Fibroblast of mammary gland (primary cell): ENCODE measurements around the gene GRIA4.

Experiments used
- DNase-seq: peaks from one replicate; pipeline ENCODE4 v3.0.0-alpha.2; 2010; ENCODE audit warnings: low read depth
- H3K4me3 ChIP-seq: 2 replicates; pipeline ENCODE4 v1.5.1; 2011; ENCODE audit warnings: low read depth, mild to moderate bottlenecking, low read length, moderate library complexity; ENCODE audit not compliant: control insufficient read depth
- CTCF ChIP-seq: conservative IDR thresholded peaks from 2 replicates; pipeline ENCODE4 v1.5.1; 2011; ENCODE audit warnings: low read depth, low read length, inconsistent platforms; ENCODE audit not compliant: control insufficient read depth, insufficient read depth

GRIA4 gene

GRCh38 chr11:105720096-105720495 is 110.2 kb downstream of the GRIA4 start:
- H3K4me3 ChIP-seq, result no peak overlapping the region
- DNase-seq, result no peak
- no peak for TF ChIP-seq CTCF

- TF ChIP-seq CTCF, result no peak
- no peak overlapping the region for H3K4me3 ChIP-seq
- no peak for DNase-seq
Observed at GRCh38 chr11:105723269-105723668, 113.4 kb downstream of the GRIA4 start.

GRCh38 chr11:105732611-105733010 is 122.7 kb downstream of the GRIA4 start:
- H3K4me3 ChIP-seq, result no peak overlapping the region
- no peak for DNase-seq
- TF ChIP-seq CTCF, result no peak

GRCh38 chr11:105734426-105734825 is 124.6 kb downstream of the GRIA4 start:
- H3K4me3 ChIP-seq, result no peak overlapping the region
- DNase-seq, result no peak
- TF ChIP-seq CTCF, result no peak

GRCh38 chr11:105738251-105738650 is 128.4 kb downstream of the GRIA4 start:
- DNase-seq, result no peak
- no peak for TF ChIP-seq CTCF
- no peak overlapping the region for H3K4me3 ChIP-seq

GRCh38 chr11:105738986-105739795 is 129.3 kb downstream of the GRIA4 start:
- no peak for DNase-seq
- no peak for TF ChIP-seq CTCF

More at GRCh38 chr11:105738986-105739795, 129.3 kb downstream of the GRIA4 start:
- no peak overlapping the region for H3K4me3 ChIP-seq
